Dermis blood vessel endothelial cell (primary cell): ENCODE data around the gene CPNE5. TPM values are rescaled to one million over a fixed set of nuclear protein-coding genes. Genes with fewer than 3 reads are reported as not detected.

Experiments used
- DNase-seq: peaks from one replicate; pipeline ENCODE4 v3.0.0; 2010
- total RNA-seq: library from RNA; depleted of rRNA; stranded (reverse); fragments of >200 nt; gene quantifications from 2 replicates; pipeline ENCODE4 v1.2.3, GENCODE V29; 2014

Gene CPNE5
- total RNA-seq, 1 donor from 2014 or later = 14.0 TPM

DNA sequence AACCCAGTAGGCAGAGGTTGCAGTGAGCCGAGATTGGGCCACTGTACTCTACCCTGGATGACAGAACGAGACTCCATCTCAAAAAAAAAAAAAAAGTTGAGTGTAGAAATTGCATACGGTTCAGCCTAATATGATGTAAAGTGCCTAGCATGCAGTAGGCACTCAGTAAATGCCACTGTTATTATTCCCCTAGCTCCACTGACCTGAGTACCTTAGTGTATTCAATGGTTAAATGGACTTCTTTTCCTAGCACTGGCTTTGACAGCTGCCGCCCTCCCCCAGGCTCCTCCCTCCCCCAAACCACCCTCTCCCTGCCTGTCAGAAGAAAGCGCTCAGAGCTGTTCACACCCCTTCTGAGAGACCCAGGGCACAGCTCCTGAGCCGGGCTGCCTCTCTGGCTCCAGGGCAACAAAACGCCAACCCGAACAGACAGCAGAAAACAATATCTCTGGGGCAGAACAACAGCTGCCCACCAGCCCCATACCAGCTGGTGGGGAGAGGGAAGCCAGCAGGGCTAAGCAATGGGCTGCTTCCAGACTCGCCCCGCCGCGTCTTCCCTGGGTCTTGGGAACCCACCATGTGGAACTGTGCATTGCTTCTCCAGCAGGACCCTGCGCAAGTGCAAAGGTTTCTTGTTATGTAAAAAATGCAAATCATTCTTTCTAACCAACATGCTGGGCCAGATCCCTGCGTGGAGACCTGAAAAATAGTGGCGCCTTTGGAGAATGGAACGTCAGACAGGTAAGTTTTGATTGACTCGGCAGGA, 4.5 kb downstream of the CPNE5 start:
- DNase-seq = no peak

DNA sequence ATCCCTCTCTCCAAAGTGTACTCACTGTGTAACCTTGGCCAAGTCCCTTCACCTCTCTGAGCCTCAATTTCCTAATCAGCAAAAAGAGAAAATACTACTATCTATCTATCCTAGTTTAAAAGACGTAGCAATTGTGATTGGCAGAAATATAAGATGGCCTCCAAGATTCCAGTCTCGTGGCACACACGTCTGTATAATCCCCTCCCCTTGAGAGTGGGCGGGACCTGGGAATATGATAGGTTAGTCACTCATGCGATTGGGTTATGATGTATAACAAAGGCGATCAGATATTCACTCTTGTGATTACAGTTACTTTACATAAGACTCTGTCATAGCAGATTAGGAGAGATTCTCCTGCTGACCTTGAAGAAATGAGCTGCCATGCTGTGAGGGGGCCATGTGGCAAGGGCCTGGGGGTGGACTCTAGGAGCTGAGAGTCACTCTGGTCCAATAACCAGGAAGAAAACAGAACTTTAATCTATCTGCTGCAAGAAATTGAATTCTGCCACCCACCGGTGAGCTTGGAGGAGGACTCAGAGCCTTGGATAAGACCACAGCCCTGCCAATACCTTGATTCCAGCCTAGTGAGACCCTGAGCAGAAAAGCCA, 6.0 kb downstream of the CPNE5 start:
- no peak for DNase-seq

DNA sequence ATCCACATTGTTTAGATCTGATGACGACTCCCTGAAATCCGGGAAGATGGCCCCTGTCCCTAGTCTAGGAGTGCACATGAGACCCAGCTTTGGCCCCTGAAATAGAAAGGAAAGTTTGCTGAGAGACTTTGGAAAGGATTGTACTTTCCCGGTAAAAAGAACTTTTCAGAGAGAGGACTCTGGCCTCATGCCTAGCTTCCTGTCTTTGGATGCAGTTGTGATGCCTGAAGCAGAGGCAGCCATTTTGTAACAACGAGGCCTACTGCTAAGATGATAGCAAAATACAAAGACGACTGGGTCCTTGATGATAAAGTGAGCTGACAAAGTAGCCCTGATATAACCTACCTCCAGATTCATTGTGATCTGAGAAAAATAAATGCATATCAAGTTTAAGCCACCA, 6.9 kb downstream of the CPNE5 start:
- DNase-seq = no peak

DNA sequence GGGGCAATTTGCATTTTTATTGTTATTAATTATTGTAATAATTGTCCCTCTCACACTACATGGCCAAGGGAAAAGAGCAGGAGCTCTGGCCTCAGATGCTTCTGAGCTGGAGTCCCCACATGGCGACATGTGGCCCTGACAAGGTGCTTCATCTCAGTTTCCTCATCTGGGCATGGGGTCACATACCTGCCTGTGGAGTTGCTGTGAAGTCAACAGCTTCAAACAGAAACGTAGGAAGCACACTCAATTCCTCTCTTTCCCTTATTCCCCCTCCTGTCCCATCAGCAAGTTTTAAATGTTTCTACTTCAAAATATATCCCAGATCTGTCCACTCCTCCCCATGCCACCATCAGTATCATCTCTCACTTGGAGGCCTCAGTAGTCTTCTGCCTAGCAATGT, 8.7 kb downstream of the CPNE5 start:
- no peak for DNase-seq

DNA sequence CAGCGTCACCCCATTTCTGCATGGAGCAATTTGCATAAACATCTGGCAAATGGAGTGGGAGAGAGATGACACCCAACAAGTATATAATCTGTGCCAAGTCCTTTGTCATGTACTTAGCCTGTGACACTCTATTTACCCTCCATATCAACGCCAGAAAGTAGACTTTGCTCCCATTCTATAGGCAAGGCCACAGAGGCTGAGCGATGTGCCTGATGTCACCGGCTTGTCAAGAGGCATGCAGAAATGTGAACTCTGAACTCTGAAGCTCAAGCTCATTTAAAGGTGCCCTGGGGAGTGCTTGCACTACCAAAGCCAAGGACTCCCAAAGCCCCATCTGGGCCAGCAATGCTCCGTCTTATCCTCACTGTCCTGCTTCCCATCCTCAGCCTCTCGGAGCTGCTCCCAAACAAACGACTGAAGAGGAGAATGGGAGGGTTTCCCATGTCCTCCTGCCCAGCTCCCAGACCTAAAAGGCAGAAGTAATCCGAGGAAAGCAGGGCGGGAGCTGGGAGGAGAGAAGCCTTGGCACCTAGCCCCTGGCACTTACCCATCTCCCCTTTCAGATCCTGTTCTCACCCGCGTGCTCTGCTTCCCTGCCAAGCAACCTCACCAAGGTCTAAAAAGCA, 9.2 kb downstream of the CPNE5 start:
- peak; percentile 70 for DNase-seq

DNA sequence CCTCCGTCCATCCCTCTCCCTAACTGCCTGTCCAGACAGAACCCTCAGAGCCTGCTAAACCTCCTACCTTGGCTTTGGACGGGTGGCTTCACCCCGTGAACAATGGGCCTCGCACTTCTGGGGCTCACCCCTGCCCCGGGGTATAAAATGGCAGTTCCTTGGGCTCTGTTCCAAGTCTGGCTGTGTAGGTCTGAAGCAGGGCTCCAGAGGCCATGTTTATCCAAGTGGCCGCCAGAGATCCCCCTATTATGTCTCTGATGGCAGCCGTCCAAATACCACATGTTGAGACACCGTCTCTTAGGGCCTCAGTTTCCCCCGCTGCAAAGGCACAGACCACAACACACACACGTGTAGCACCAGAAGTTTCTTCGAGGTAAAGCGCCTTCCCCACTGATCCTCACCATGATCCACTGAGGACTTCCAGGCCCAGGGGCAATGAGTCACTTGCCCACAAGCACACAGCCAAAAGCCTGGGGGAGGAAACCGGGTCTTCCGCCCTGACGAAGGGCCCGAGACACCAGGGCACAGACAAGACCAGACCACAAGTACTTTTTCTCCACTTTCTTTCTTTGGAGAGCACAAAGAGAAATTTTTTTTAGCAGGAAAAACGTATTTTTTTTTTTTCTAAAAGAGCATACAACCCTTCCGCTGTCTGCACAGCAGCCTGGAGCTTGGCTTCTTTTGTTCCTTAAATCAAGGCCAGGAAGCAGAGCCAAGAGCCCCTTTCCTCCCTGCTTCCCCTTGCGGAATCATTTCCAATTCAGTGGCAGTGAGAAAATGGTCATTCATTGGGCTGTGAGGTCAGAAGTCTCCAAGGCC, 11.8 kb downstream of the CPNE5 start:
- DNase-seq = peak; percentile 99

DNA sequence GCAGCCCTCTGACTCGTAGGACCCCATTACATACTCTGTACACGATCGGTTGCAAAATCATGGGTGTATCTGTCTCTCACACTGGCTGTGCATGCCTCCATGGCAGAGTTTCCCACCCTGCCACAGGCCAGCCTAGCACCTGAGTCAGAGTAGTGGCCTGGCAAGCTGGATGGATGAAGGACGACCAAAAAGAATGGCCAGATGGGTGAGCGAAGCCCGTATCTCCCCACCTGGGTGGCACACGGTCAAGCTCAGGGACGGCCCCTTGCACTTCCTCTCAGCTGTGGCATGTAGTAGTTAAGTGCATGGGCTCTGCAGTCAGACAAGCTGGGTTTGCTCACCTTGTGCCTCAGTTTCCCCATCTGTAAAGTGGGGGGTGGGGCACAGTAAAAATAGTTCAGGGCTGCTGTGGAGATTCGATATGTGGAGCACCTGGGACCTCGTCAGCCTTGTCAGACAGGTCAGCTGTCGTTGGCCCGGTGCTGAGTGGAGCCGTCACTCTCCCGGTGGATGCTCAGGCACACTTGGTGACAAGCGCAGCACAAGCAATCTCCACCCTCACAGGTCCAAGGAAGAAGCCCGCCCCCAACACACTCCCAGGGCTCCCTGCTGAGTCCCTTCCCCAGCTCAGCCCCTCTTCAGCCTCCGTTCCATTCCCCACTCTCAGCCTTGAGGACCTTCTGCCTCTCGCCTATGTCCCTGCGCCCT, 12.6 kb downstream of the CPNE5 start:
- DNase-seq = no peak

DNA sequence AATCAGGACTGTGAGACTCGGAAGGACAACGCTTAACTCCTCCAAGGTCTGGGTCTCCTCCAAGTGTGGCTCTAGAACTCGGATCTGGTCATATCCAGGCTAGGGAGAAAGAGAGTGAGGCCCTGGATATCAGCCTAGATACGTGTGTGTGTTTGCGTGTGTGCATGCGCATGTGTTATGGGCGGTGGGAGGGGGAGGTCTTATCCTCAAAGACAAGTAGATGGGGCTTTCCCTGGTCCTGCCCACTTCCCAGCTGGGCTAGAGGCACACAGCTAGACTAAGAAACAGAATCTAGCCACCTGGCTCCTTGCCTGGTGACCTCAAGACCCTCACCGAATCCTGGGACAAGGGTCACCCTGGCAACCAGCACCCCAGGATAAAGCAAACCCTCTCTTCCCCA, 13.2 kb downstream of the CPNE5 start:
- DNase-seq = peak; percentile 54

DNA sequence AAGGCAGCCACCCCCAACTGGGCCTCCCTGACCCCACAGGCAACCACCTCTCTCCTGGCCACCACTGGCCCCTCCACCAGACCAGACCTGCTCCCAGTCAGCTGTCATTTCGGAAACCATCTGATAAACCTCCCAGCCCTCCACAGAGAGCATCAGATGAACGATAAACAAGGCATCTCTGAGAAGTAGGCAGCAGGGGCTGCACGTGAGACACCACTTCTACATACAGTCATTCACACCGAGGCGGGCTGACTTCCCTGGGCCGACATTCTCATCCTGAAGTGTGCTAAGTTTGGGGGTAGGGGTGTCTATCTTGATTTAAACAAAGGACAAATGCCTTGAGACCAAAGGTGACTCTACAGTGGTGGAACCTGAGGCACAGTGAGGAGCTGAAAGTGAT, 13.8 kb downstream of the CPNE5 start:
- no peak for DNase-seq

DNA sequence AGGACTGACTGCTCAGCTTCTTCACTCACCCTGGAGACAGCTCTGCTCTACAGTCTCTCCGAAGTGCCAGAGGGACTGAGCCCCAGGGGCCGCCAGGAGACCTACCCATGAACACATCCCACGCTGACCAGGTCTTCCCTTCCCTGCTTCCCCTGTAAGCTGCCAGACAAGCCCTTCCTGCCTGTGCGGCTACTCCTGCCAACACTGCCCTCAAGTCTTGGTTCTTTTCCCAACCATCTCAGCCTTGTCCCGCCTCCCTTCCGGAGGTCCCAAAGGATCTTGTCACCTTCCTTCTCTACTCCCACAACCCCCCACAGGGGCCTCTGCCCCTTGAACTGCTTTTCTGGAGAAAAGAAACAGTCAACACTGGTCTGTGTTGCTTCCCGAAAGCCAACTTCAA, 15.0 kb downstream of the CPNE5 start:
- DNase-seq = peak; percentile 78

DNA sequence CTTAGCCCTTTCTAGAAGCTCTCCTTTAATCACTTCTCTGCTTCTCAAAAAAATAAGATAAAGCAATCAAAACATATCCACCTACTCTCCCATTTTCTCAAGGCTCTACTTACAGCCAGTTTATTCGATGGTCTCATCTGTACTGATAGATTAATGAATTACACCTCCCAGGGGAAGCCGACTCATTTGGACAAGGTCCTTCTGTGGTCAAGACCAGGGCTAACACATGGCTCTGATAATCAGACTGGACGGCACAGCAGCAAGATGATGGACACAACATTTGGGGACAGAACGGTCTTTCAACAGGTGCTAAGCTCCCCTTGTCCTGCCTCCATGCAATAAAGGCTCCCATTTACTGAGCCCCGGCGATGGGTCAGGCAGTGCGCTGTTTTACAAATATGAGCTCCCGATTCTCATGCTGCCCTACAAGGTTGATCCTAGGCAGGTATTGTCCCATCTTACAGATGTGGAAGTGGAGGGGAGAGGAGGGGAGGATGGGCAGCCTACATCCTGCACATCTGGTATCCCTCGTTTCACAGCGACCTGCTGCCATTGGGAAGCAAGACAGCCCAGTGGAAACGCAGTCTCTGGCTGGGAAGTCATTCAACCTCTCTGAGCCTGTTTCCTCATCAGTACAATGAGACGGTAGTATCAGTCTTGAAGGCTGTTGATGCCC, 15.7 kb downstream of the CPNE5 start:
- DNase-seq = peak; percentile 50

DNA sequence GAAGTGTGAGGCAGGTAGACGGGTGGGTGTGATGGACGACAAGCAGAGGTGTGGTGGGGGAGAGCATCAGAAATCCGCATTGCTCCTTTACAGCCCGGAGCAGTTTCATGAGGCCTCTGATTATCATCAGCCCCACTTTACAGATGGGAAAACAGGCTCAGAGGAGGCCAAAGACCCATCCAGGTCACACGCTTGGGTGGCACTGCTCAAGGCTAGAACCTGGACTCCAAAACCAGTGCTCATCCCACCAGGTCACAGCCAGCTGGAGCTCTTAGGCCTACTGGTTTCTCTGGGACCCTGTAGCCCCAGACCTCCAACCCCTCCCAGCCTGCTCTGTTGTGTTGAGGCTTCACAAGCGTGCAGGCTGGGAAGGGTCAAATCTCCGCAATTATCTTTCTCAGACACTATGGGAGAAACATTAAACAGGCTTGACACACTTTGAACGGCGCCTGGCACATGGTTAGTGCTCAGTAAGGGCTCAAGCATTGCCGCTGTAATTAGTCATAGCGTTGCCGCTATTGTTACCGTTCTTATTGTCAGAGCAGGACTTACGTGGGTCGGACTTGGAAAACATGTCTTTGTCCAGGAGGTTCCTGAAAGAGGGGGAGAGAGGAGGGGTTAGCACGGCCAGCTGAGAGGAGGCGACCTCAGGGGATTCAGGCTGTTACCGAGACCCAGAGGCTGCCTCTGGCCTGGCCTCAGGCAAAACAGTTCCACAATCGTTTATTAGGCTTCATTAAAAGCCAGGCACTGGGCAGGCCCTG, 16.6 kb downstream of the CPNE5 start:
- peak; percentile 99 for DNase-seq

DNA sequence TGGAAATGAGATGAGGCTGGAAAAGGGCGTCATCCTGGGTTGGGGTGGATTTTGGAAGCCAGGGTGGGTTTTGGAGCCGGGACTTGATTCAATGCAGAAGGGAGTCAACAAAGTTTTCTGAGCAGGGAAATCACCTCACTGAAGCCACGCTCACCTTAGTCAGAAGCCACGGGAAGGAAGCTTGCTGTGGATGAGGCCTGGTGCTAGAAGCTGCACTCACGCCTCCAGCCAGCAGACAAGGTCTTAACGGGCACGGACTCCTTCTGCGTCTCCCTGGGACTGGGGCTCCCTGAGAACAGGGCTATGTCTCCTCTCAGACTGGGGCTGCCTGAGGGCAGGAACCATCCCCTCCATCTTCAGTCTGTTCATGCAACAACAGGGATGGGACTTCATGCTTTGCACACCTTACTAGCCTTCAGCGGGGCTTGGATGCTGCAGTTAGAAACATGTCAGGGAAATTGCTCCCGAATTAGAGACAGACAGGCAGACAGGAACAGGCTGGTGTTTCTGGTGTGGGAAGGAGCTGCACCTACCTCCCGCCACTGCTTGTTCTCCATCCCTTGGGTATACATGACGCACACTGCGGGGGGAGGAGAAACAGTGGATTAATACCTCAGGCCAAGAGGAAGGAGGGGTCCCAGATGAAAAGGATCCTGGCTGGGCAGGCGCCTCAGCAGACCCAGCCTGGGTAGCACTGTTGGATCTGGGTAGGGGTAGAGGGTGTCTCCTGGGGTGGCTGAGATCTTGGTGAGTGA, 17.5 kb downstream of the CPNE5 start:
- DNase-seq = no peak

DNA sequence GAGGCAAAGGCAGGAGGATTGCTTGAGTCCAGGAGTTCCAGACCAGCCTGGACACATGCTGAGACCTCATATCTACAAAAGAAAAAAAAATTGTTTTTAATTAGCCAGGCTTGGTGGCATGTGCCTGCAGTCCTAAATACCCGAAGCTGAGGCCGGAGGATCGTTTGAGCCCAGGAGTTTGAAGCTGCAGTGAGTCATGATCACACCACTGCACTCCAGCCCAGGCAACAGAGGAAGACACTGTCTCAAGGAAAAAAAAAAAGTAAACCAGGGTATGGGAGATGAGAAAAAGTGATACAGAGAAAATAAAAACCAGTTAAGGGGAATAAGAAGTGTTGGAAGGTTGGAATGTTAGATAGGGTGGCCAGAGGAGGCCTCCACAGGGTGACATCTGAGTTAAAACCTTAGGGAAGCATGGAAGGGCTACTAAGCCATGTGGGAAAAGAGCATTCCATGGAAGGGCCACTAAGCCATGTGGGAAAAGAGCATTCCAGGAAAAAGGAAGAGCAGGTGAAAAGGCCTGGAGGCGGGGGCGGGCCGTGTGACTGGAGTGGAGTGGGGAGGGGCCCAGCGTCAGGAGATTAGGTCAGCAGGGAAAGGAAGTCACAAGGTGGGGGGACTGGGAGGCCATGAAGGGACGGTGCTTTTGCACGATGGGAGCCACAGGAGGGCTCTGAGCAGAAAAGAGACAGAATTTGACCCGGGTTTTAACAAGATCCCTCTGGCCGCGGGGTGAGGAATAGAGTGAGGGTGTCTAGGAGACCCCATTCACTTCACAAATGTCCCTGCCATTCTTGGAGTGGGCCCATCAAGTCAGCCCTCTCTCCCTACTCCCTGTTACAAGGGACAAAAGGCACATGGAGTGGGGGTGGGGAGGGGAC, 18.3 kb downstream of the CPNE5 start:
- DNase-seq = peak; percentile 25

DNA sequence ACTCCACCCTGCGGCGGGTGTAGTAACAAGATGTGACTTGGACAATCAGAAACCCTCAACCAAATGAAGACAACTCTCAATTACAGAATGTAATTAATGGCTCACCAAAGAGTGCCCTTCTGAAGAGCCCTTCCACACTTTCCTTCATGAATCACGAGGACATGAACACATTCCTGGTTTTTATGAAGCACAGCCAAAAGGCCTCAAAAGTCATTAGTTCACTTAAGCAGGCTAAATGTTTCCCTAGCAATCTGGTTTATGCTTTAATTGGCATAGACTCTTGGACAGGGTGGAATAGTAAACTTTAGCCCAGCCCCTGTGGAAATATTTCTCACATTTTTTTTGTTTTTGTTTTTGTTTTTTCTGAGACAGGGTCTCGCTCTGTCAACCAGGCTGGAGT, 20.5 kb downstream of the CPNE5 start:
- DNase-seq = no peak

DNA sequence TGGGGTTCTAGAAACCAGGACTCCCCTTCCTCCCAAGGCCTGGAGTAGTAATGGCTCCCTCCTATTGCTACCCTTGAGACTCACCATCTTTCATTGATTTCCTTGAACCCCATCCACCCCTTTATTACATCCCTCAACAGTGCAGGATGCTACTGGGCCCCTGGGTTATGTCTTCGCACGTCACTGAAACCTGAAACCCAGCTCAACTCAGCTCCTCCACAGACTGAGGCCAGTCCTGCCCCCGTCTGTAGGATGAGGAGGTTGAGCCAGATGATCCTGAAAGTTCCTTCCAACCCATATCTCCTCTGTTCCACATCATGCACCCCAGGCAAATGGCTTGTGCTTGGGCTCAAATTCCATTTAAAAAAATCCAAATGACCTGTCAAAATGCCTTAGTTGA, 21.4 kb downstream of the CPNE5 start:
- no peak for DNase-seq

DNA sequence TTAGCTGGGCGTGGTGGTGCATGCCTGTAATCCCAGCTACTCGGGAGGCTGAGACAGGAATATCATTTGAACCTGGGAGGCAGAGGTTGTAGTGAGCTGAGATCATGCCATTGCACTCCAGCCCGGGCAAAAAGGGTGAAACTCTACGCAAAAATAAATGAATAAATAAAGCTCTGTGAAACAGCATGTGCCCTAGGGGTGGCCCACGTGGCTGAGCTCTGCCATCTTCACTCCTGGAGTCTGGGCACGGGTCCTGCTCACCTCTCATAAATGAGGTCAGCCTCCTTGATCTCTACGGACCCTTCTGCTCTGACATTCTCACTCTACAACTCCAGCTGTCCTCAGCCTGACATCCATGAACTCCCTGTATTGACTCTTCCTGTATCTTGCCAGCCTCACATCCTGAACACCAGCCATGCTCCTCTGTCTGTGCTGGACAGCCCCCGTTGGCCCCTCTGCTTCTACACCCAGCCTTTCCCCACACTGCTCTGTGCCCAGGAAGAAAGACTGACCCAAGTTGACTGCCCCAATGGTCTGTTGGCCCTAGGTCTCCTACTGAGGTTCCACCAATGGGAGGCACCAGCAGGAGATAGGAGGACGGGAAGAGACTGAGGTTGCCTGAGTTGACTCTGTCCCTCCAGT, 21.9 kb downstream of the CPNE5 start:
- no peak for DNase-seq

DNA sequence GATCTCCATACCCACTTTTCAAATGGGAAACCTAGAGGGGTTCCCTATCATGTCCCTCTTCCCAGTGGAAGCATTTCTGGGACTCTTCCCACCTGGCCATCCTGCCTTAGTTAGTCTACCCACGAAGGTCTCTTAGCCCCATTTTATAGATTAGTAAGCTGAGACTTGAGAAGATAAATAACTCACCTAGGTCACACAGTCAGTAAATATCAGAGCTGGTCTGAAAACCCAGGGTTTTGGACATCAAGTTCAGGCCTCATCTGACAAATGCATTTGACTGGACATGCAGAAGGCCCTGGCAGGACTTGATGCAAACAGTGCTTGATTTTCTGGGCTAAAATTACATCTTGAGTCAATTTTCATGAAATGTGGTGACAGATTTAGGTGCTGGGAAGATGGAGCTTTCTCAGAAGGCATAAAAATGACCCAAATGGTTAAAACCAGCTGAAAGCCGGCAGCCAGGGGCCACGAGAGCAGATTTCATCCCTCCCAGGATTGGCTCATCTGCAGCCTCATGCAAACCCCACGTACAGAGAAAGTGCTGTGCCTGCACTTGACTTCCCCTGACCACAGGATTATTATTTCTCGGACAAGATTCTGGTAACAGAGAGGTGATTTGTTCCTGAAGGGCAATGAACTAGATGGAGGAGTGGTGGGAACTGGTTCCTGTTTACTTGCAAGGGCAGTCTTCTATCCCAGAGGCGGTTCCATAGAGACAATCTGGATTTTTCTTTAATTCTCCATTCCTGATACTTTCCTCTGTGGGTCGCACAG, 23.1 kb downstream of the CPNE5 start:
- DNase-seq = no peak
